ENCODE measurements around the gene NCDN. TPM values are rescaled to one million over a fixed set of nuclear protein-coding genes. Genes with fewer than 3 reads are reported as not detected.
A peak's percentile ranks its signal among the peaks of the same experiment; 100 is the strongest.

NCDN gene
- polyA plus RNA-seq, 1 donor: 15.9 TPM

- DNase-seq (ENCODE audit: low read depth): no peak
Observed at GRCh38 chr1:35555212-35555584, 2.4 kb upstream of the NCDN start.

- no peak for DNase-seq (ENCODE audit: low read depth)
Observed at GRCh38 chr1:35555601-35556477, 1.8 kb upstream of the NCDN start.

GRCh38 chr1:35556484-35557117, 998 bp upstream of the NCDN start:
- DNase-seq (ENCODE audit: low read depth): no peak

GRCh38 chr1:35557118-35557610, 435 bp upstream of the NCDN start, which contains the start of gene KIAA0319L:
Gene KIAA0319L (minus strand): TSS chr1:35557403. CDS start chr1:35554491, 2,912 bp downstream.
- peak; percentile 60 for DNase-seq (ENCODE audit: low read depth)

GRCh38 chr1:35558374-35559316, 1.0 kb downstream of the NCDN start:
- no peak for DNase-seq (ENCODE audit: low read depth)

- no peak for DNase-seq (ENCODE audit: low read depth)
Observed at GRCh38 chr1:35559317-35559944, 1.8 kb downstream of the NCDN start.

- DNase-seq (ENCODE audit: low read depth): no peak
Observed at GRCh38 chr1:35560256-35561225, 2.9 kb downstream of the NCDN start.

- no peak for DNase-seq (ENCODE audit: low read depth)
Observed at GRCh38 chr1:35561297-35561971, 3.8 kb downstream of the NCDN start.

- no peak for DNase-seq (ENCODE audit: low read depth)
Observed at GRCh38 chr1:35561972-35562680, 4.5 kb downstream of the NCDN start.

- DNase-seq (ENCODE audit: low read depth): no peak
Observed at GRCh38 chr1:35563166-35563565, 5.6 kb downstream of the NCDN start.

- DNase-seq (ENCODE audit: low read depth): no peak
Observed at GRCh38 chr1:35564037-35564883, 6.7 kb downstream of the NCDN start.

GRCh38 chr1:35564884-35565741, 7.5 kb downstream of the NCDN start:
- no peak for DNase-seq (ENCODE audit: low read depth)

GRCh38 chr1:35565742-35566133, 8.1 kb downstream of the NCDN start:
- no peak for DNase-seq (ENCODE audit: low read depth)

- no peak for DNase-seq (ENCODE audit: low read depth)
Observed at GRCh38 chr1:35567947-35568558, 10.5 kb downstream of the NCDN start.

- DNase-seq (ENCODE audit: low read depth): peak; percentile 47
Observed at GRCh38 chr1:35568975-35569395, 11.4 kb downstream of the NCDN start.

GRCh38 chr1:35569936-35570335, 12.3 kb downstream of the NCDN start:
- no peak for DNase-seq (ENCODE audit: low read depth)

Measured in forelimb muscle (tissue), 1 donor.